HG03135 (cell line): ENCODE results near the gene PRAMEF15.
"Not testable (repeated sequence)": the region's sequence is repeated elsewhere in the genome, so short reads cannot be mapped to it uniquely, and the experiment has no call there.

Experiments used
- ATAC-seq: cut with Tn5 transposase; IDR thresholded peaks from one replicate; pipeline ENCODE4 v1.9.1; 2021; ENCODE audit warnings: mild to moderate bottlenecking, moderate library complexity; ENCODE audit not compliant: unreplicated experiment

Gene PRAMEF15

DNA sequence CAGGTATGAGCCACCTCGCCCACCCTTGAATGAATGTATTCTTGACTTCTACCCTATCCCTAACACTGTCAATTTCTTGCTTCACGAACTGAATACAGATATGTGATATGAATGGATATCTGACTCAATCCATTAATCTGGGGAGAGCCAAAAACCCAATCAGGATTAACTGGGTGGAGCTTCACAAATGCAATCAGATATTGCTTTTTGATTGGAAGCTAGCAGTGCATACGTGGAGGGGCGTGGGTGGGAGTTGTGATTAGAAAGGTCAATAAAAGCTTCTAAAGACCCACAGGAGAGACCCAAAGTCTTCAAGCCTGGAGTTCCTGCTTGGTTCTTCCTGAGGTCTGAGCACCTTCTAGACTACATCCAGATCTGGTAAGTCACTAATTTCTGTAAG lies at the start of gene PRAMEF15:
Gene PRAMEF15, plus strand, starts transcription at position 301 of the 400 bp plus-strand sequence. CDS start 2,827 bp downstream, outside the sequence.
- ATAC-seq = not testable (repeated sequence)

DNA sequence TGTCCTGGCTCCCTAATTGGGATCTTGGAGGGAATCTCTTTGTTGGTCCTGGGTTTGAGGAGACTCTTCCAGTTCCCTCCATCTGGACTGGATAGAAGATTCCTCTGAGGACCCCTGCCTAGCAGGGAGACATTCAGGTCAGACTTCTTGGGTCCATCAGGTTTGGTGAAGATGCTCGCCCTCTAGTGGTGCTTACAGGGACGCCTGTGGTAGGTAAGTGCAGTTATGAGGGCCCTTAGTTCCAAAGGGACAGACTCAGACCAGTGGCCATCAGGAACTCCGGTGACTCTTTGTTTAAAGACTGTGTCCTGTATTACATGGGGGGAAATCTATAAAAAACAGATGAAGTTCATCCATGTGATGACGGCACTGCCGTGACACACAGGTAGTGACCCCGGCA lies 38.4 kb upstream of the PRAMEF15 start:
- ATAC-seq = not testable (repeated sequence)

DNA sequence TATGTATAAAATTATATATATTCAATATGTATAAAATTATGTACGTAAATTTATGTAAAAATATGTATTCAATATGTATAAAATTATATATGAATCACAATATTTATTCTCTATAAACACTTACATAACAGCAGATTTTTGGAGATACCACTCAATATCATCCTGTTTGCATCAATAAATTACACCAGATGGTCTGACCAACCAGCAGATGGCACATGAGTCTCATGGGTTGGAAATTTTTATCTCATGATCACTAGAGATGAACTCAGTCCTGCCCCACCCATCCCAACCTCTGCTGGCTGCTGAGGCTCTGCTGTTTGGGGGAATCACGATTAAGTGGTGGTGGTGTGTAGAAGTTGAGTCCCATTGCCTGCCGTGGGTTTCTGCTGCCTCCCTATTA lies 35.8 kb upstream of the PRAMEF15 start:
- not testable (repeated sequence) for ATAC-seq

DNA sequence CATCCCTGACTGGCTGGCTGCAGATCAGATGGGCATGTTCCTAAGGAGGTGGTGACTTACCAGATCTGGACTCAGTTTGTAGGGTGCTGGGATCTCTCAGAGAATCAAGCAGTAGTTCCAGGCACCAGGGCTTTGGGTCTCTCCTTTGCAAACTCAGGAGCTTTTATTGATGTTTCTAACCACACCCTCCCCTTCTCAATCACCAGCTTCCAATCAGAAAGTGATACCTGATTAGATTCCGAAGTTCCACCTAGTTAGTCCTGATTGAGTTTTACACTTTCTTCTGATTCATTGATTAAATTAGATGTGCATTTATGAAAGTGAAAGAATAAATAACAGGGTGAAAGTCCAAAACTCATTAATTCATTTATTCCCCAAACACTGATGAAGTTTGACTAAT lies 30.3 kb upstream of the PRAMEF15 start, which contains the start of gene PRAMEF8:
Gene PRAMEF8, minus strand, starts transcription at position 101 of the 400 bp plus-strand sequence. CDS start 1,046 bp downstream, outside the sequence.
- ATAC-seq = not testable (repeated sequence)

DNA sequence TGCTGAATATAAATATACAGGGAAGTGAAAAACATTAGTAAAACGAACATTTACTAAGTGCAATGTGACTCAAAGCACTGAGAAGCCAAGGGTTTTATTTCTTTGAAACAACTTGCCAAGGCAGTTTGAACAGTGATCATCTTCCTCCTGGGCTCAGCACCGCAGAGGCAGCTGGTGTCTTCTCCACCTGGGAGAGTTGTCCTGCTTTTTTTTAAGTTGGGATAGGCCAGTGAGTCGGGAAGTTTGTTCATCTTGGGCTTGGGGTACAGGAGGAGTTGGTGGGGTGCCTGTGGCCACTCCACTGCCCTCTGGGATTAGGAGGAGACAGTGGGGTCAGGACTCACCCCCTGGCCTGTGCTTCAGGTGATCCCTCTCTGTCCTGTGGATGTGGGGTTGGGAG lies 26.4 kb upstream of the PRAMEF15 start:
- not testable (repeated sequence) for ATAC-seq

DNA sequence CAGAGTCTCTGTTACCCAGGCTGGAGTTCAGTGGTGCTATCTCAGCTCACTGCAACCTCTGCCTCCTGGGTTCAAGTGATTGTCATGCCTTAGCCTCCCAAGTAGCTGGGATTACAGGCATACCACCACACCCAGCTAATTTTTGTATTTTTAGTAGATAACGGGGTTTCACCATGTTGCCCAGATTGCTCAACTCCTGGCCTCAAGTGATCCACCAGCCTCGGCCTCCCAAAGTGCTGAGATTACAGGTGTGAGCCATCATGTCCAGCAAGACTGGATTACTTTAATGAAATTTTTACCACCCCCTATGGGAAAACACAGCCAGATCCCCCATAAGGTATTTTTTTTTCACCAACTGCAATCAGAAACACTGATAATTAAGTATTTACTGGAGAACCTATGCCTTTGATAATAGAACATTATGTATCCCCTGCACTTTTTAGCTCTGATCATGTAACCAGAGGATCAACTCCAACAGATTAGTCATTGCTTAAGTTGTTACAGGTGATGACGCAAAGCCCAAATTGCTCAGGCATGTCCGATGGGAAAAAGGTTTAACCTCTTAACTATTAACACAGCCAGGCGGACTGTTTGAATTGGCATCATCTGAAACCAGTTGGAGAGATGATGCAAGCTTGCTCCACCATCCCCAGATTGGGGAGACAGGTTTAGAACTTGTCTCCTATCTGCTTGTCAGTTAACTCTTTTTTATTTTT lies 18.0 kb upstream of the PRAMEF15 start:
- not testable (repeated sequence) for ATAC-seq

DNA sequence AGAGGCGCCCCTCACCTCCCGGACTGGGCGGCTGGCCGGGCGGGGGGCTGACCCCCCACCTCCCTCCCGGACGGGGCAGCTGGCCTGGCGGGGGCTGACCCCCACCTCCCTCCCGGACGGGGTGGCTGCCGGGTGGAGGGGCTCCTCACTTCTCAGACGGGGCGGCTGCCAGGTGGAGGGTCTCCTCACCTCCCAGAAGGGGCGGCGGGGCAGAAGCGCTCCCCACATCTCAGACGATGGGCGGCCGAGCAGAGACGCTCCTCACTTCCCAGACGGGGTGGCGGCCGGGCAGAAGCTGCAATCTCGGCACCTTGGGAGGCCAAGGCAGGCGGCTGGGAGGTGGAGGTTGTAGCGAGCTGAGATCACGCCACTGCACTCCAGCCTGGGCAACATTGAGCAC lies 16.7 kb upstream of the PRAMEF15 start:
- not testable (repeated sequence) for ATAC-seq

DNA sequence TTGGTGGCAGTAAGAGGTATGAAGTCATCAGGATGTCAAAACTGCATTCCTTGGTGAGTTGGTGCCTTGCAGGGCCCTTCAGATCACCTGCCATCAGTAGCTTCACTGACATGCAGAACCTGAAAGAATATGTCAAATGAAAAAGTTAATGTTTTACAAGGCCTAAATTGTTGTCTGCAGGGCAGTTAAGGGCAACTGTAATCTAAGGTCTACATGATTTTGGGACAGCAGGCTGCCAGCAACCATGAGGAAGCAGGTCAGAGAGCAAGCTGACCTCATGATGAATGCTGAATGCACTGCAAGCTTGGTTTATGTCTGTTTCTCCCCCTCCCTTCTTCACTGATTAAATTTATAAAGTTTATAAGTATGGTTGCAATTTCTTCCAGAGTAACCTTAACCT lies 13.2 kb upstream of the PRAMEF15 start:
- not testable (repeated sequence) for ATAC-seq

DNA sequence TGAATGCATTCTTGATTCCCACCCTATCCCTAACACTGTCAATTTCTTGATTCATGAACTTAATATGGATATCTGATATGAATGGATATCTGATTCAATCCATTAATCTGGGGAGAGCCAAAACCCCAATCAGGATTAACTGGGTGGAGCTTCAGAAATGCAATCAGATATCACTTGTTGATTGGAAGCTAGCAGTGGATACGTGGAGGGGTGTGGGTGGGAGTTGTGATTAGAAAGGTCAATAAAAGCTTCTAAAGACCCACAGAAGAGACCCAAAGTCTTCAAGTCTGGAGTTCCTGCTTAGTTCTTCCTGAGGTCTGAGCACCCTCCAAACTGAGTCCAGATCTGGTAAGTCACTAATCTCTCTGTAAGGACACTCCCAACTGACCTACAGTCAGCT lies 12.1 kb upstream of the PRAMEF15 start, which contains the start of gene PRAMEF33:
Gene PRAMEF33, plus strand, starts transcription at position 301 of the 400 bp plus-strand sequence. CDS start 2,416 bp downstream, outside the sequence.
- ATAC-seq = not testable (repeated sequence)

DNA sequence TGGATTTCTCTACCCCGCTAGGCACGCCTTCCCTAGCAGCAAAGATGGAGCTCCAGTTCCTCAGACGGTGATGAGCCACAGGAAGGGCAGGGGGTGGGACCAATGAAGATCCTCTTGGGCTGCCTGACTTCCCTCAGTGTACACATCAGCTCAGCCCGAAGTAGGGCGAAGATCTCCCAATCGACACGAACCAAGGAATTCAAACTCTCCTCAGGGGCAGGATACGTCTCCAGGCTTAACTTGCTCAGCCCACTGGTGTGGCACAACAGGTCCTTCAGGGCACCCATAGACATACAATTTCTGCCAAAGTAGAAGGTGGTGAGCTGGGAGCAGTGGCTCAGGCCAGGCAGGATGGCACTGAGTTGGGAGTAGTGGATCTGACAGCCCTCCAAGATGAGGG lies 27.1 kb downstream of the PRAMEF15 start:
- ATAC-seq = not testable (repeated sequence)

DNA sequence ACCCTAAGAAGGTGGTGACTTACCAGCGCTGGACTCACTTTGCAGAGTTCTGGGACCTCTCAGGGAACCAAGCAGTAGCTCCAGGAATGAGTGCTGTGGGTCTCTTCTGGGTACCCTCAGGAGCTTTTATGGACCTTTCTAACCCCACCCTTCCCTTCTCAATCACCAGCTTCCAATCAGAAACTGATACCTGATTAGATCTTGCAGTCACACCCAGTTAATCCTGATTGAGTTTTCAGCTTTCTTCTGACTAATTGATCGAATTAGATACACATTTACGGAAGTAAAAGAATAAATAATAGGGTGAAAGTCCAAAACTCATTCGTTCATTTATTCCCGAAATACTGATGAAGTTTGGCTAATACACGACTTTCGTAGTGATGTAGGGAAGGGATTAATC lies 31.7 kb downstream of the PRAMEF15 start, which contains the start of gene PRAMEF14:
Gene PRAMEF14, minus strand, starts transcription at position 101 of the 400 bp plus-strand sequence. CDS start 1,820 bp downstream, outside the sequence.
- not testable (repeated sequence) for ATAC-seq

DNA sequence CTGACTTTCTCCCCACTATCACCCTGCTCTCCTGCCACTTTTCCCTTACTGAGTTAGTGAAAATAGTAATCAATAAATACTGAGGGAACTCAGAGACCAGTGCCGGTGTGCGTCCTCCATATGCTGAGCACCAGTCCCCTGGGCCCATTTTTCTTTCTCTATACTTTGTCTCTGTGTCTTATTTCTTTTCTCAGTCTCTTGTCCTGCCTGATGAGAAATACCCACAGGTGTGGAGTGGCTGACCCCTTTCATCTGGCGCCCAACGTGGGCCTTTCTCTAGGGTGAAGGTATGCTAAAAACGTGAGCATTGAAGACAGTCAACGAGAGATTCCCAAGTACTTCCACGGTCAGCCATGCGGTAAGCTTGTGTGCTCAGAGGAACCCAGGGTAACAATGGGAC lies 38.1 kb downstream of the PRAMEF15 start:
- ATAC-seq = not testable (repeated sequence)

DNA sequence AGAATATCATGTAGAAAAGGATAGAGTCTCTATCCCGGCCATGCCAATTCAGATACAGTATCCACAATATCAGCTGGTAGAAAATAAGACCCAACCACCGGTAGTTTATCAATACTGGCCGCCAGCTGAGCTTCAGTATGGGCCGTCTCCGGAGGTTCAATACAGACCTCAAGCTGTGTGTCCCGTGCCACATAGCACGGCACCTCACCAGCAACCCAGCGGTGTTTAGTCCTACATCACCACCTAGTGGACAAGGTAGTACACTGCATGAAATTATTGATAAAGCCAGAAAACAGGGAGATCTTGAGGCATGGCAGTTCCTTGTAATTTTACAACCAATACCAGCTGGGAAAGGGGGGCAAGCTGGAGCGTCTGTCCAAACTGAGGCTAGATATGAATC lies 39.1 kb downstream of the PRAMEF15 start:
- not testable (repeated sequence) for ATAC-seq

DNA sequence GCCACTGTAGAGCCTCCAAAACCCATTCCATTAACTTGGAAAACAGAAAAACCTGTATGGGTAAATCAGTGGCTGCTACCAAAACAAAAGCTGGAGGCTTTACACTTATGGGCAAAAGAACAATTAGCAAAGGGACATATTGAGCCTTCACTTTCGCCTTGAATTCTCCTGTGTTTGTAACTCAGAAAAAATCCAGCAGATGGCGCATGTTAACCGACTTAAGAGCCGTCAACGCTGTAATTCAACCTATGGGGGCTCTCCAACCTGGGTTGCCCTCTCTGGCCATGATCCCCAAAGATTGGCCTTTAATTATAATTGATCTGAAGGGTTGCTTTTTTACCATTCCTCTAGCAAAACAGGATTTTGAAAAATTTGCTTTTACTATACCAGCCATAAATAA lies 41.4 kb downstream of the PRAMEF15 start:
- ATAC-seq = not testable (repeated sequence)

DNA sequence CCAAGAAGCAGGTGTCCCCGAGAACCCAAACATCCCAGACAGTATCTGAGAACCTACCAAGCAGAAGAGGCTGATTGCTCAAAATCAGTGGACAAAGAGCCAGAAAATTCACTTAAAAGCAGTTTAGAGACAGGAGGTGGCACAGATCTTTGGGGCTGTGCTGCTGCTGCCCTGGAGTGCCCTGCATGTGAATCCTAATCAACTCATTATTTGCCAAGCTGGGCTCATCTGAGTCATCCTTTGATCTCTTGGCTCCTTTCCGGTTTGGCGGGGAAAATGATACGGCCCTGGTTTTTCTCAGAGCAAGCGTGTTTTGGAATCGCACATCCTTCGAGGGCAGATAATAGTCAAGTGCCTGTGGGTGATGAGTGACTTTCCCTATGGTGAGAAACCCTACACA lies 47.0 kb downstream of the PRAMEF15 start:
- ATAC-seq = not testable (repeated sequence)

DNA sequence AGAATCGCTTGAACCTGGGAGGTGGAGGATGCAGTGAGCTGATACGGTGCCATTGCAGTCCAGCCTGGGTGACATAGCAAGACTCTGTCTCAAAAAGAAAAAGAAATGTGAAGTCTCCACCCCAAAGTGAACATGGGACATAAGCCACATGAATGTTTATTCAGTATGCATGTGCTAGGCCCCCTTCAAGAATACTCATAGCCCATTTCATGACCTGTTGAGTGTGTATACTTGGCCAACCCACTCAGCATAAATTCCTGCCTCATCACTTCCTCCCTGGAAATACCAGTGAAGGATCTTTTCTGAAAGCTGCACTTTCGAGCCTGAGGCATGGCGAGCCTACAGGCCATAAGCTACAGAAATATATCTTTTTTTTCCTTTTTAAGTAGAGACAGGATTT lies 49.5 kb downstream of the PRAMEF15 start:
- ATAC-seq = not testable (repeated sequence)

DNA sequence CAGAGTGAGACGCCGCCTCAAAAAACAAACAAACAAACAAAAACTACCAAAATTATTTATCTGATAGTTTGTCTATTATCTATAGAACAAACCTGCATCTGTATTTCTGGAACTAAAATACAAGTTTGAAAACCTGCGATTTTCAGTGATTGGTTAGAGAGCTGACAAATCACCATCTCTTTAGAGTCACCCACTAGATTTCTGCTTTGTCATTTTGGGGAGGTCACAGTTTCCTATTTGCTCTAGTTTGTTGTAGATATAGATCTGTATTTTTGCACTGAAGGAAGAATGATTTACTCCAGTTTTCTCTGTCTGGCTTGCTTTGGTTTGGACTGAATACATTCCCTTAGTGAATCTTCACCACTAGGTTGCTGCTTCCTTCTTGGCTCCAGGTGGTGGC lies 51.2 kb downstream of the PRAMEF15 start:
- ATAC-seq = not testable (repeated sequence)

DNA sequence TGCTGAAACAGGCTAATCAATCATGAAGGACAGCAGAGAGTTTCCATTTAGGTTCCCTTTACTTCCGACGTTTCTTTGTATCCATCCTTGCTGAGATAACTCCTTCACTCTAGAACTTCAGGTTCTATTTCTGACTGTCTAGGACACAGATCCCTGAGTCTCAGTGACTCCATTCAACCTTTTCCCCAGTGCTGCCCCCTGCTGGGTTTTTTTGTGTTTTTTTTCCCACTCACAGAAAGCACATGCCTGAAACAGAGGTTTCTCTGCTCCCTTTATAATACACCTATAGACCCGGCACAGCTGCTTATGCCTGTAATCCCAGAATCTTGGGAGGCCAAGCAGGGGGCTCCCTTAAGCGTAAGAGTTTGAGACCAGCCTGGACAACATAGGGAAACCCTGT lies 53.2 kb downstream of the PRAMEF15 start:
- ATAC-seq = not testable (repeated sequence)
